ENCODE data around the gene SPTLC3.
"Not testable (repeated sequence)": the region's sequence is repeated elsewhere in the genome, so short reads cannot be mapped to it uniquely, and the experiment has no call there.

Gene SPTLC3

DNA sequence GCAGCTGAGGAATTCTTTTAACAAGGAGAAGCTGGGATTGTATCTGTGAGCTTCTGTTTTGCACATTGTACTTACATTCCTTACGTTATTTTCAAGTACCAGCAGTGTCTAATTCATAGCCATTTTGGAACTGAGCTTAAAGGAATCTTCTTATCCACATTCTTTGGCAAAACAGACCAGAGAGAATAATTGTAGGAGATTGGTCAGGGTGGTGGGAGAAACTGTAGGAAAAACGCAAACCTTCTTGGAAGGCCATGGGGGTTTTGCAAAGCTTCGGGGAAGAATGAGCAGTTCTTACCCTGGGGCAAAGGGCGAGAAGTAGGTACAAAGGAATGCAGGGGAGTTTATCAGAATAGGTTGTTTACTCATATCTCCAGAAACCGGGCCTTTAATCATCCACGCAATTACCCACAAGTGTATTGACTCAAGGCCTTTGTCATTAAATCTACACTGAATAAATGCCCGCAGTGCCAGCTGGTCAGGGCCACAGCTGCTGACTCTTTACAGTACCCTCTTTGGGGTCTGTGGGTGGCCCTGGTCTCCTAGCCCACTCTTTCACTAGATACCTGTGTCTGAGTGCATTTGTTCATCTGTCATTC is 39.6 kb upstream of the SPTLC3 start:
- Histone ChIP-seq H3K27ac (ENCODE audit: insufficient read depth, low read length, poor library complexity, severe bottlenecking) (no peak overlapping the region), H3K36me3 (ENCODE audit: control insufficient read depth, insufficient read depth, low read length) (no peaks in the 10 kb centered on the region)

DNA sequence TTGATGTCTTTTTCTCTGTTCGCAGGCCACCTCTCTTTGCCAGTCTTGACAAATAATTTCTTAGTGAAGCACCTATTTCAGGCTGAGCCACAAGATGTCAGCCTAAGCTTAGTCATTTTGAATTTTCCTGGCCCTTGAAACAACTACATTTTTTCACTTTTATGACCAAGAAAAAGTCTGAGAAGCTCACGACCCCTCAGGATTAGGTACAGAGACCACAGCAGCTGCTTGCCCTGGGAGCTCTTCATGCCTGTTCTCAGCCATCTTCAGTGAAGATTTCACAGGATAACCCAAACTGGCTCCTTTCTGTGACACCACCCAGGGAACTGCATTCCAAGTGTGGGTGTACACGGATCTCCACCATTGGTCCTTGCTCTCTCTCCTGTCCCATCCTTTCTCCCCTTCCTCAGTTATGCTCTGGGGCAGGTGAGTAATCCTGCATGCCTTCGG is 38.4 kb upstream of the SPTLC3 start:
- H3K27ac ChIP-seq (ENCODE audit: insufficient read depth, low read length, poor library complexity, severe bottlenecking): no peak overlapping the region
- no peaks in the 10 kb centered on the region for H3K4me1 ChIP-seq (ENCODE audit: control insufficient read depth, insufficient read depth, low read length, poor library complexity, severe bottlenecking)
- no peak for DNase-seq
- H3K36me3 ChIP-seq (ENCODE audit: control insufficient read depth, insufficient read depth, low read length): no peaks in the 10 kb centered on the region
- no peaks in the 10 kb centered on the region for H3K27me3 ChIP-seq (replicated peaks; ENCODE audit: control insufficient read depth, insufficient read depth, low read length, poor library complexity, severe bottlenecking)
- H3K9me3 ChIP-seq (ENCODE audit: control insufficient read depth, low read length): no peaks in the 10 kb centered on the region
- no peak overlapping the region for H3K4me3 ChIP-seq (ENCODE audit: insufficient read depth, low read depth, low read length, poor library complexity, severe bottlenecking)

More for the DNA sequence above, 39.6 kb upstream of the SPTLC3 start:
- Histone ChIP-seq H3K9me3 (ENCODE audit: control insufficient read depth, low read length) (no peaks in the 10 kb centered on the region), H3K4me3 (ENCODE audit: insufficient read depth, low read depth, low read length, poor library complexity, severe bottlenecking) (no peak overlapping the region), H3K4me1 (ENCODE audit: control insufficient read depth, insufficient read depth, low read length, poor library complexity, severe bottlenecking) (no peaks in the 10 kb centered on the region), H3K27me3 (replicated peaks; ENCODE audit: control insufficient read depth, insufficient read depth, low read length, poor library complexity, severe bottlenecking) (no peaks in the 10 kb centered on the region)
- no peak for DNase-seq

DNA sequence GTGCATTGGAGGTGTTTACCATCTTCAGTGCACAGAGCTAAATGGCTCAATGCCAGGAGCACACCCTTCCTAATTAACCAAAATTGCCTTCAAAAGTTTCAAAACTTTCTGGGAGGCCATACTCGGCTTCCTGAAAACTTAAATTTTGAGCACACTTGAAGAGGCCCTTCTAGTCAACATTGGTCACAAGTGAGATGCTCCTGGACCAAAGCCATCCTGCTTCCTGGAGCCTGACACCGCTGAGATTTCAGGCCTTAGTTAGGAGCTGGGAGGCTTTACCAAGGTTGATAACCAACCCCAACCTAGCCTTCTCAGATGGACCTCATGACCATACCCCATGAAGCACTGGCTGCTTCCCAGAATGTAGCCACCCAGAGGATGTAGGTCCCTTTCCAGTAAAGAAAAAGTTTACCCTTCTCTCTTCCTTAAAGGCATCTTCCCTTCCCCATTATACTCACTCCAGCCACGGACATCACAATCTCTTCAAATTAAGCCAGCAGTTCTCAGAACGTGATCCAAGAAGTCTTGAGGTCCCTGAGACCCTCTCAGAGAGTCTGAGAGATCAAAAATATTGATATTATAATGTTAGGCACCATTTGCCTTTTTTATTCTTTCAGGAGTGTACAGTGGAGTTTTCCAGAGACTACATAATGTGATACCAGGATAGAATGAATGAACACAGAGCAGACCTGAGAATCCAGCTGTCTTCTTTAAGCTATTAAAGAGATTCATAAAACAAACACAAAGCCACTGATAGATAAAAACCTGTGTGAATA is 32.8 kb upstream of the SPTLC3 start:
- Histone ChIP-seq H3K27me3 (replicated peaks; ENCODE audit: control insufficient read depth, insufficient read depth, low read length, poor library complexity, severe bottlenecking) (no peaks in the 10 kb centered on the region), H3K27ac (ENCODE audit: insufficient read depth, low read length, poor library complexity, severe bottlenecking) (no peak overlapping the region), H3K9me3 (ENCODE audit: control insufficient read depth, low read length) (no peaks in the 10 kb centered on the region)

DNA sequence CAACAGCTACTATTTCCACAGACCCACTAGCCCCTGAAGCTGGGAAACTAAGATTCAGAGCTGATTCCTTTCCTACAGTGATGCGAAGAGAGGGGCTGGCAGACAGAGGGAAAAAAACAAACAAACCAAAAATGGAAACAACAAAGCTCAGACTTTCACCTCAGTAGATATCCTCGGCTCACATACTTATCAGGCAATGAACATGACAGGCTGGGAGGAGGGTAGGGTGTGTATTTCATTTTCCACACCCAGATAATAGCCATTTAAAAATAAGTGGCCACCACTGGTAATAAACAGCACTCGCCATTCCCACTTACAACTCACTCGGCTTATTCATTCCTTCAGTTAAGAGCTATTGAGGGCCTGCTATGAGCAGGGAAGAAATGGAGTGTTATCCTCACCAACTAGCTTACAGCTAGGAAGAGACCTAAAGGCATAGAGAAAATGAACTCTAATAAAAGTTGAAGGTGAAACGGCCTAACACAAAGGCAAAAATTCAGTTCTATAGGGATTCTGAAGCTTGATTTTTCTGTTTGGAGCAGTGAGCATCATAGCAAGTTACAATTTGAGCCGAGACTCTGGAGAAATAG is 32.0 kb upstream of the SPTLC3 start:
- DNase-seq: no peak
- H3K4me3 ChIP-seq (ENCODE audit: insufficient read depth, low read depth, low read length, poor library complexity, severe bottlenecking): no peak overlapping the region
- H3K36me3 ChIP-seq (ENCODE audit: control insufficient read depth, insufficient read depth, low read length): no peaks in the 10 kb centered on the region
- H3K9me3 ChIP-seq (ENCODE audit: control insufficient read depth, low read length): no peaks in the 10 kb centered on the region
- H3K27me3 ChIP-seq (replicated peaks; ENCODE audit: control insufficient read depth, insufficient read depth, low read length, poor library complexity, severe bottlenecking): no peaks in the 10 kb centered on the region
- H3K4me1 ChIP-seq (ENCODE audit: control insufficient read depth, insufficient read depth, low read length, poor library complexity, severe bottlenecking): no peaks in the 10 kb centered on the region
- H3K27ac ChIP-seq (ENCODE audit: insufficient read depth, low read length, poor library complexity, severe bottlenecking): no peak overlapping the region

More for the DNA sequence above, 32.8 kb upstream of the SPTLC3 start:
- no peaks in the 10 kb centered on the region for H3K36me3 ChIP-seq (ENCODE audit: control insufficient read depth, insufficient read depth, low read length)
- no peak for DNase-seq
- no peak overlapping the region for H3K4me3 ChIP-seq (ENCODE audit: insufficient read depth, low read depth, low read length, poor library complexity, severe bottlenecking)
- no peaks in the 10 kb centered on the region for H3K4me1 ChIP-seq (ENCODE audit: control insufficient read depth, insufficient read depth, low read length, poor library complexity, severe bottlenecking)

DNA sequence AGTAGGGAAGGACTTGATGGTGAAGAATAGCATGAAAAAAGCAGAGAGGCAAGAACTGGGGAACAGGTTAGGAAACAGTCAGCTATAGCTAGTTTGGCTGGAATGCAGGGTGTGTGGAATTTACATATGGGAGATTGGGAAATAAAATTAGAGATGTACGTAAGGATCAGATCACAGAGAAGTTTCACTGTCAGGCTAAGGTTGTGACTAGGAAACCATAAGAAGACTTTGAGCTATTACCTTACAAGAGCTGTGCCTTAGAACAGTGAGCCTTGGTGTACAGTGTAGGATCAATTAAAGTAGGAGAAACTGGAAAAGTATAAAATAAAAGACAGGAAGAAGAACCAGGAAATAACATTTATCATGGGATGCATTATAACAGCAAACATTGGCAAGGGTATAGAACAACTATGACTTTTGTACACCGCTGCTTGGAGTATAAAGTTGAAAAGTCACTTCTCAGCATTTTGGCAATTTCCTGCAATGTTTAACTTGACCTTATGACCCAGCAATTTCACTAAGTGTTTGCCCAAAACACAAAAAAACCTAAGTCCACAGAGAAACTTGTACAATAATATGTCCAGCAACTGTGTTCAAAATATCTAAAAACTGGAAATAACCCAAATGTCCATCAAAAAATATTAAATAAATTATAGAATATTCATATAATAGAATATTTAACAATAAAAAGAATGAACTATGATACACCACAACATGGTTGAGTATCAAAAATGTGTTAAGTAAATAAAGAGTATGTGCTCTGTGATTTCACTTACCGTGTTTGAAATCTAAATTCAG is 31.2 kb upstream of the SPTLC3 start:
- no peaks in the 10 kb centered on the region for H3K4me1 ChIP-seq (ENCODE audit: control insufficient read depth, insufficient read depth, low read length, poor library complexity, severe bottlenecking)
- no peak overlapping the region for H3K4me3 ChIP-seq (ENCODE audit: insufficient read depth, low read depth, low read length, poor library complexity, severe bottlenecking)
- H3K36me3 ChIP-seq (ENCODE audit: control insufficient read depth, insufficient read depth, low read length): no peaks in the 10 kb centered on the region
- no peaks in the 10 kb centered on the region for H3K9me3 ChIP-seq (ENCODE audit: control insufficient read depth, low read length)
- no peak for DNase-seq
- H3K27ac ChIP-seq (ENCODE audit: insufficient read depth, low read length, poor library complexity, severe bottlenecking): no peak overlapping the region
- H3K27me3 ChIP-seq (replicated peaks; ENCODE audit: control insufficient read depth, insufficient read depth, low read length, poor library complexity, severe bottlenecking): no peaks in the 10 kb centered on the region

DNA sequence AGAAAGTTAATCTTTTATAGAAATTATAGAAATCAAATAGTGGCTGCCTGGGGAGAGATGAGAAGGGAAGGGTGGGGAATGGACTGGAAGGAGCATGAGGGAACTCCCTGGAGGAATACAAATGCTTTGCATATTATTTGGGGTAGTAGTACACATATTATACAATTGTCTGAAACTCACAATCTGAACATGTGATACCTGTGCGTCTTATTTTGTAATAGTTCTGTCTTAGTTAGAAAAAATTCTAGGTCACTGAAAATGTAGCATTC is 30.7 kb upstream of the SPTLC3 start:
- Histone ChIP-seq H3K9me3 (ENCODE audit: control insufficient read depth, low read length) (no peaks in the 10 kb centered on the region), H3K4me3 (ENCODE audit: insufficient read depth, low read depth, low read length, poor library complexity, severe bottlenecking) (no peak overlapping the region), H3K4me1 (ENCODE audit: control insufficient read depth, insufficient read depth, low read length, poor library complexity, severe bottlenecking) (no peaks in the 10 kb centered on the region), H3K27ac (ENCODE audit: insufficient read depth, low read length, poor library complexity, severe bottlenecking) (no peak overlapping the region), H3K36me3 (ENCODE audit: control insufficient read depth, insufficient read depth, low read length) (no peaks in the 10 kb centered on the region), H3K27me3 (replicated peaks; ENCODE audit: control insufficient read depth, insufficient read depth, low read length, poor library complexity, severe bottlenecking) (no peaks in the 10 kb centered on the region)
- DNase-seq: no peak

DNA sequence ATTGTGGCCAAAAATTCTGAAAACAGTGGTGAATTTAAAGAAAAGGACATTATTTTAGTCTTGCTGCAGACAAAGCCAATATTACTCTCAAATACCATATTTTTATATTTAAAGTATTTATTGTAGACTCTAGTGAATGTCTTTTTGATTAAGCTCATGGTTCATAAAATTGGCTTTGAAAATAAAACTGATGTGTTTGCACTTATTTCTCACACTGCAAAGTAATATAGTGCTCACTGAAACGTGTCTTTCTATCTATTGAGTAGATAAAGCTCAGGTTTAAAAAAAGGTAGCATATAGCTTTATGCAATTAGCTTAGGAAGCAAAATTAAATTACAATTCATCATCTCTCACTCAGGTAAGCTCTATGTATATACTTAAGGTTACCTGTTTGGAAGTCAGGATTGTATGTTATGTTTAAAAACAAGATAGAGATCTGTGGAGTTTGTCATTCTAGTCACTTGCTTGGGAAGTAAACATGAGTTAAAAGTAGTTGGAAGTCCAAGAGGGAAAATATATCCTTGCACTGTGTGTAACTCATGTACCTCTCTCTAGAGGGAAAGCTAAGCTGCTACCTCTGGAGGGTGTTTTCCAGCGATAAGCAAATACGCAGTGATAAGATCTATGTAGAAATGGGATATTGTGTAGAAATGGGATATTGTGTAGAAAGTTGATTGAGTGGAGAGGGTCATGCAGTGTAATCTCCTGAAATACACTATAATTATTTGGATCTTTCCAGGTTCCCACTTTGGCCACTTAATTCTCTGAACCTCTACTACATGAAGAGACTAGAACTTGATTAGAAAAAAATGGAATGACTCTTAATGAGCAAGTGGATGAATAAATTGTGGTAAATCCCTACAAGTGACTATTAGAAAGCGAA is 29.9 kb upstream of the SPTLC3 start:
- Histone ChIP-seq H3K4me1 (ENCODE audit: control insufficient read depth, insufficient read depth, low read length, poor library complexity, severe bottlenecking) (no peaks in the 10 kb centered on the region), H3K27me3 (replicated peaks; ENCODE audit: control insufficient read depth, insufficient read depth, low read length, poor library complexity, severe bottlenecking) (no peaks in the 10 kb centered on the region), H3K4me3 (ENCODE audit: insufficient read depth, low read depth, low read length, poor library complexity, severe bottlenecking) (no peak overlapping the region), H3K9me3 (ENCODE audit: control insufficient read depth, low read length) (no peaks in the 10 kb centered on the region), H3K27ac (ENCODE audit: insufficient read depth, low read length, poor library complexity, severe bottlenecking) (no peak overlapping the region), H3K36me3 (ENCODE audit: control insufficient read depth, insufficient read depth, low read length) (no peaks in the 10 kb centered on the region)
- DNase-seq: no peak

DNA sequence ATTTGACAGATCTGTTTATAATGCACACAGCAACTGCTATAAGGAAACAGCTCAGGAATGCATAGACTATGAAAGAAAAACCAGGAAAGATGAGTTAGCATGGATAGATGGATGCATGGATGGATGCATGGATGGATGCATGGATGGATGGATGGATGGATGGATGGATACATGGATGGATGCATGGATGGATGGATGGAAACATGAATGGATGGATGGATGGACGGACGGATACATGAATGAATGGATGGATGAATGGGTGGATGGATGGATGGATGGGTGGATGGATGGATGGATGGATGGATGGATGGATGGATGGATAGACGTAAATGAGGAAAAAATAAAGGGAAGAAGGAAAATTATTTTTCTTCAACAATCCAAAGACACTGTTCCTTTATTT is 29.1 kb upstream of the SPTLC3 start:
- H3K4me3 ChIP-seq (ENCODE audit: insufficient read depth, low read depth, low read length, poor library complexity, severe bottlenecking); H3K4me1 ChIP-seq (ENCODE audit: control insufficient read depth, insufficient read depth, low read length, poor library complexity, severe bottlenecking); H3K9me3 ChIP-seq (ENCODE audit: control insufficient read depth, low read length); H3K36me3 ChIP-seq (ENCODE audit: control insufficient read depth, insufficient read depth, low read length); DNase-seq; H3K27ac ChIP-seq (ENCODE audit: insufficient read depth, low read length, poor library complexity, severe bottlenecking); H3K27me3 ChIP-seq (replicated peaks; ENCODE audit: control insufficient read depth, insufficient read depth, low read length, poor library complexity, severe bottlenecking): not testable (repeated sequence)

DNA sequence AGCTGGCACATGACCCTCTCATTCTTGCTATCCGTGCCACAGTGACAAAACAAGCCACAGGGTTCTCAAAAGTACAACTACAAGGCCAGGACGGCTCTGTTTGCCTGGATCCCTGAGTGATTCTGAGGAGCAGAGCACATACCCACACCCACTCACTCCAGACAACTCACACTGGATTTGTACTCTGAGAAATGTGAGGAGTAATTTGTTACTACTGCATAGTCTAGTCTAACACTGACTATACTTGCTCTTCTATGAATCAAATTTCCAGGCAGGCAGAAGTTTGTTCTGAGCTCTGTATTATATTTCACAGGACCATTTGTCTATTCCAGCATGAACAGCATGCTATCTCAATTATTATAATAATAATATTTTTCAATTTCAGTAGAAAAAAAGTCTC is 26.7 kb upstream of the SPTLC3 start:
- no peak overlapping the region for H3K4me3 ChIP-seq (ENCODE audit: insufficient read depth, low read depth, low read length, poor library complexity, severe bottlenecking)
- H3K27me3 ChIP-seq (replicated peaks; ENCODE audit: control insufficient read depth, insufficient read depth, low read length, poor library complexity, severe bottlenecking): no peaks in the 10 kb centered on the region

More for the DNA sequence above, 26.7 kb upstream of the SPTLC3 start:
- Histone ChIP-seq H3K27ac (ENCODE audit: insufficient read depth, low read length, poor library complexity, severe bottlenecking) (no peak overlapping the region), H3K4me1 (ENCODE audit: control insufficient read depth, insufficient read depth, low read length, poor library complexity, severe bottlenecking) (no peaks in the 10 kb centered on the region), H3K36me3 (ENCODE audit: control insufficient read depth, insufficient read depth, low read length) (no peaks in the 10 kb centered on the region), H3K9me3 (ENCODE audit: control insufficient read depth, low read length) (no peaks in the 10 kb centered on the region)
- no peak for DNase-seq

Data from effector memory CD4-positive, alpha-beta T cell (primary cell).